ENCODE measurements around the gene UBIAD1. TPM values are rescaled to one million over a fixed set of nuclear protein-coding genes. Genes with fewer than 3 reads are reported as not detected.

The UBIAD1 gene
- total RNA-seq, 1 experiment from 2014 or later, result 17.0 TPM

DNA sequence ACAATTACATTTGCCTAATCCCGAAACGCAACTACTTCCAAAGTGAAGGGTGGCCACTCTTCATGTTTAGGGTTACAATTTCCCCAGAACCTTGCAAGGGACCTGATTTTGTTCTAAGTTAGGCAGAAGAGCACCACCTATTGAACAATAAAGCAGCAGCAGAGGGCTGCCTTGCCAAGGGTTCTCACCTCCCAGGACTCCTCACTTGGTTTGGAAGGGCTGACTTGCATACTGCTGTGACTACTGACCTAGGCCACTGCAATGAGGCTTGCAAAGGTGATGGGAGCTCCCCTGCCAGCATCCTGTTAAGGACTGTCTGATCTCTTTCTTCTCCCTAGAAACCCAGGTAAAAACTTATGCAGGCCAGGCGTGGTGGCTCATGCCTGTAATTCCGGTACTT, 24.8 kb upstream of the UBIAD1 start:
- POLR2A ChIA-PET, result no interaction called here
- Mint-ChIP-seq H3K27me3 (ENCODE audit: insufficient read depth, unreplicated experiment) (no peaks in the 10 kb centered on the region), H3K9me3 (ENCODE audit: unreplicated experiment) (no peaks in the 10 kb centered on the region), H3K36me3 (ENCODE audit: insufficient read depth, unreplicated experiment) (peaks cover 38% of the 10 kb centered on the region), H3K27ac (ENCODE audit: unreplicated experiment) (no peak overlapping the region), H3K4me1 (ENCODE audit: low read depth, unreplicated experiment) (no peaks in the 10 kb centered on the region), H3K4me3 (ENCODE audit: unreplicated experiment) (no peak overlapping the region)
- intact Hi-C loops (cut with micrococcal nuclease; ENCODE audit: unreplicated experiment), result no loop called here
- no TSS peak for BruUV-seq (replicated peaks)
- CTCF ChIA-PET, result no interaction called here
- Histone ChIP-seq H3K36me3 (ENCODE audit: control insufficient read depth, insufficient read depth, low read length) (peaks cover 2% of the 10 kb centered on the region; the same call in 1 of the 2 replicates), H3K9me3 (no peaks in the 10 kb centered on the region), H3K27me3 (replicated peaks; ENCODE audit: control insufficient read depth, insufficient read depth, low read length) (no peaks in the 10 kb centered on the region), H3K4me3 (ENCODE audit: low read depth, low read length) (no peak overlapping the region), H3K4me1 (no peaks in the 10 kb centered on the region)
- TF ChIP-seq, protein P1, sequence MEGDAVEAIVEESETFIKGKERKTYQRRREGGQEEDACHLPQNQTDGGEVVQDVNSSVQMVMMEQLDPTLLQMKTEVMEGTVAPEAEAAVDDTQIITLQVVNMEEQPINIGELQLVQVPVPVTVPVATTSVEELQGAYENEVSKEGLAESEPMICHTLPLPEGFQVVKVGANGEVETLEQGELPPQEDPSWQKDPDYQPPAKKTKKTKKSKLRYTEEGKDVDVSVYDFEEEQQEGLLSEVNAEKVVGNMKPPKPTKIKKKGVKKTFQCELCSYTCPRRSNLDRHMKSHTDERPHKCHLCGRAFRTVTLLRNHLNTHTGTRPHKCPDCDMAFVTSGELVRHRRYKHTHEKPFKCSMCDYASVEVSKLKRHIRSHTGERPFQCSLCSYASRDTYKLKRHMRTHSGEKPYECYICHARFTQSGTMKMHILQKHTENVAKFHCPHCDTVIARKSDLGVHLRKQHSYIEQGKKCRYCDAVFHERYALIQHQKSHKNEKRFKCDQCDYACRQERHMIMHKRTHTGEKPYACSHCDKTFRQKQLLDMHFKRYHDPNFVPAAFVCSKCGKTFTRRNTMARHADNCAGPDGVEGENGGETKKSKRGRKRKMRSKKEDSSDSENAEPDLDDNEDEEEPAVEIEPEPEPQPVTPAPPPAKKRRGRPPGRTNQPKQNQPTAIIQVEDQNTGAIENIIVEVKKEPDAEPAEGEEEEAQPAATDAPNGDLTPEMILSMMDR (IDR thresholded peaks at IDR 0.05; ENCODE audit: insufficient read depth in 1 of 2, low read depth in 1 of 2, low read length in 1 of 2, severe bottlenecking in 1 of 2, unreplicated experiment in 1 of 2), result no peak
- no peak for DNase-seq

DNA sequence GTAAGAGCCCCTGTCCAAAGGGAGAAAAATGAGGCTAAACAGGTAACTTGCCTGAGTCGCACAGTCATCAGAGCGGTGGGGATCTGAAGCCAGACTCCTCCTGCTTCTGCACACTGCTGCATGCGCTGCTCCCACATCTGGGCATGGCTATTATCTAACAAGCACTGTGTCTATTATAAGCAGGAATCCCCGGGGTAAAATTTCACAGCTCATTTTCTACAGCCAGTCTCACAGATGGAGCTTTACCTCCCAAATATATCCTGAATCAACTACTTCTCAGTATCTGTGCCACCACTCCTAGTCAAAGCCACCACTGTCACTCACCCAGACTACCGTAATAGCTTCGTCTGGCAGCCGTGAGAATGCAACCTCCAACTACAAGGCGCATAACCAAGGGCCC, 20.5 kb upstream of the UBIAD1 start:
- H3K36me3 Mint-ChIP-seq (ENCODE audit: insufficient read depth, unreplicated experiment), result peaks cover 58% of the 10 kb centered on the region
- H3K27ac Mint-ChIP-seq (ENCODE audit: unreplicated experiment), result no peak overlapping the region
- TF ChIP-seq, protein P1 (IDR thresholded peaks at IDR 0.05; ENCODE audit: insufficient read depth in 1 of 2, low read depth in 1 of 2, low read length in 1 of 2, severe bottlenecking in 1 of 2, unreplicated experiment in 1 of 2), result no peak
- no peaks in the 10 kb centered on the region for H3K9me3 Mint-ChIP-seq (ENCODE audit: unreplicated experiment)
- Histone ChIP-seq H3K4me1 (no peaks in the 10 kb centered on the region), H3K36me3 (ENCODE audit: control insufficient read depth, insufficient read depth, low read length) (no peaks in the 10 kb centered on the region), H3K4me3 (ENCODE audit: low read depth, low read length) (no peak overlapping the region), H3K27me3 (replicated peaks; ENCODE audit: control insufficient read depth, insufficient read depth, low read length) (no peaks in the 10 kb centered on the region), H3K9me3 (no peaks in the 10 kb centered on the region)
- H3K4me1 Mint-ChIP-seq (ENCODE audit: low read depth, unreplicated experiment), result no peaks in the 10 kb centered on the region
- BruUV-seq (replicated peaks), result no TSS peak
- intact Hi-C loops (cut with micrococcal nuclease; ENCODE audit: unreplicated experiment), result no loop called here
- no peak overlapping the region for H3K4me3 Mint-ChIP-seq (ENCODE audit: unreplicated experiment)
- DNase-seq, result no peak
- ChIA-PET POLR2A (no interaction called here), CTCF (no interaction called here)
- H3K27me3 Mint-ChIP-seq (ENCODE audit: insufficient read depth, unreplicated experiment), result no peaks in the 10 kb centered on the region

DNA sequence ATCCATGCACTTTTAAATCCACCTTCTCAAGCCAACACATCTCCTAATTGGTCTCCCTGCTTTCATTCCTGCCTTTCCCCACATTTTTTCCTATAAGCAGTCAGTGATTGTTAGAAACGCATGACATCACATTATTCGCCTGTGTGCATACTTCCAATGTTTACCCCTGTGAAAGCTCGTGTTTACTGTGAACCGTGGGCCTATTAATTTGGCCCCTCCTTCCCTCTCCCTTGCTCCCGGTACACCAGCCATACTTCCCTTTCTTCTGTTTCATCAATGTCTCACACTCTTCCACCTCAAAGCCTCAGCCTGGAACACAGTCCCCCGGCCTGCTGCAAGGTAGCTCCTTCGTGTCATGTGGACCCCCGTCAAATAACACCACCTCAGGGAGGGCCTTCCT, 19.8 kb upstream of the UBIAD1 start:
- H3K9me3 Mint-ChIP-seq (ENCODE audit: unreplicated experiment), result no peaks in the 10 kb centered on the region
- no peaks in the 10 kb centered on the region for H3K27me3 Mint-ChIP-seq (ENCODE audit: insufficient read depth, unreplicated experiment)
- no peak for DNase-seq
- H3K36me3 ChIP-seq (ENCODE audit: control insufficient read depth, insufficient read depth, low read length), result no peaks in the 10 kb centered on the region
- H3K27me3 ChIP-seq (replicated peaks; ENCODE audit: control insufficient read depth, insufficient read depth, low read length), result no peaks in the 10 kb centered on the region
- H3K27ac Mint-ChIP-seq (ENCODE audit: unreplicated experiment), result no peak overlapping the region
- intact Hi-C loops (cut with micrococcal nuclease; ENCODE audit: unreplicated experiment), result no loop called here
- no TSS peak for BruUV-seq (replicated peaks)
- H3K4me3 ChIP-seq (ENCODE audit: low read depth, low read length), result no peak overlapping the region
- H3K36me3 Mint-ChIP-seq (ENCODE audit: insufficient read depth, unreplicated experiment), result peaks cover 59% of the 10 kb centered on the region
- H3K4me1 ChIP-seq, result no peaks in the 10 kb centered on the region
- no peaks in the 10 kb centered on the region for H3K9me3 ChIP-seq
- POLR2A ChIA-PET, result no interaction called here
- H3K4me3 Mint-ChIP-seq (ENCODE audit: unreplicated experiment), result no peak overlapping the region
- TF ChIP-seq, protein P1 (IDR thresholded peaks at IDR 0.05; ENCODE audit: insufficient read depth in 1 of 2, low read depth in 1 of 2, low read length in 1 of 2, severe bottlenecking in 1 of 2, unreplicated experiment in 1 of 2), result no peak
- no peaks in the 10 kb centered on the region for H3K4me1 Mint-ChIP-seq (ENCODE audit: low read depth, unreplicated experiment)
- CTCF ChIA-PET, result no interaction called here

Measured in Caco-2 (cell line).